Measurements from ENCODE around the gene APBB2.

The APBB2 gene

GRCh38 chr4:41169256-41169800 is 45.0 kb downstream of the APBB2 start:
- no peak for TF ChIP-seq GATA3 (IDR thresholded peaks at IDR 0.05; ENCODE audit: low read depth, low read length)
- TF ChIP-seq GATA2 (IDR thresholded peaks at IDR 0.05; ENCODE audit: low read depth, low read length) = no peak

DNA sequence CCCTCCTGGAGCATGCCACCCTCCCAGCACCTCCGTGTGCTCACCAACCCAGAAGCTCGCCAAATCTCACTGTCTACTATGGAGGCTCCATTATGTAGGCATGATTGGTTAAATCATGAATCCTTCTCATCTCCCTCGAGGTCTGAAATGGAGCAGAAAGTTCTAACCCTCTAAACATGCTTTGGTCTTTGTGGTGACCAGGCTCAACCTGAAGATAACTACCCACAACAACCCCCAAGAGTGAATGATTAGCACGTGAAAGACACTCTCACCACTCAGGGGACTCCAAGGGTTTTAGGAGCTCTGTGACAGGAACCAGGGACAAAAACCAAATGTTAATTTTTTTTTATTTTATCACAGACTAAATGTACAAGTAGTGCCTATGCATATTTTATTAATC is 47.2 kb downstream of the APBB2 start:
- TF ChIP-seq GATA3 (IDR thresholded peaks at IDR 0.05; ENCODE audit: low read depth, low read length) (no peak), GATA2 (IDR thresholded peaks at IDR 0.05; ENCODE audit: low read depth, low read length) (no peak)

- no peak for TF ChIP-seq GATA3 (IDR thresholded peaks at IDR 0.05; ENCODE audit: low read depth, low read length)
- no peak for TF ChIP-seq GATA2 (IDR thresholded peaks at IDR 0.05; ENCODE audit: low read depth, low read length)
Observed at GRCh38 chr4:41164405-41164804, 49.9 kb downstream of the APBB2 start.

DNA sequence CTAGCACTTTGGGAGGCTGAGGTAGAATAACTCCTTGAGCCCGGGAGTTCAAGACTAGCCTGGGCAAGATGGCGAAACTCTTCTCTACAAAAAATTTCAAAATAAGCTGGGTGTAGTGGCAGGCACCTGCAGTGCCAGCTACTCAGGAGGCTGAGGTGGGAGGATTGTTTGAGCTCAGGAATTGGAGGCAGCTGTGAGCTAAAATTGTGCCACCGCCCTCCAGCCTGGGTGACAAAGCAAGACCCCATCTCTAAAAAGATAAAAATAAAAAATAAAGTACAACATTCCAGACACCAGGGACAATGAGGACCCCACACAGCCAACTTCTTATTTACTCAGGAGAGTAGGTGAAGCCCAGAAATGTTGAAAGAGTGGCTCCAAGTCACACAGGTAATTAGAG is 53.0 kb downstream of the APBB2 start:
- no peak for TF ChIP-seq GATA3 (IDR thresholded peaks at IDR 0.05; ENCODE audit: low read depth, low read length)
- TF ChIP-seq GATA2 (IDR thresholded peaks at IDR 0.05; ENCODE audit: low read depth, low read length) = no peak

GRCh38 chr4:41160856-41161255 is 53.5 kb downstream of the APBB2 start:
- TF ChIP-seq GATA2 (IDR thresholded peaks at IDR 0.05; ENCODE audit: low read depth, low read length) (no peak), GATA3 (IDR thresholded peaks at IDR 0.05; ENCODE audit: low read depth, low read length) (no peak)

DNA sequence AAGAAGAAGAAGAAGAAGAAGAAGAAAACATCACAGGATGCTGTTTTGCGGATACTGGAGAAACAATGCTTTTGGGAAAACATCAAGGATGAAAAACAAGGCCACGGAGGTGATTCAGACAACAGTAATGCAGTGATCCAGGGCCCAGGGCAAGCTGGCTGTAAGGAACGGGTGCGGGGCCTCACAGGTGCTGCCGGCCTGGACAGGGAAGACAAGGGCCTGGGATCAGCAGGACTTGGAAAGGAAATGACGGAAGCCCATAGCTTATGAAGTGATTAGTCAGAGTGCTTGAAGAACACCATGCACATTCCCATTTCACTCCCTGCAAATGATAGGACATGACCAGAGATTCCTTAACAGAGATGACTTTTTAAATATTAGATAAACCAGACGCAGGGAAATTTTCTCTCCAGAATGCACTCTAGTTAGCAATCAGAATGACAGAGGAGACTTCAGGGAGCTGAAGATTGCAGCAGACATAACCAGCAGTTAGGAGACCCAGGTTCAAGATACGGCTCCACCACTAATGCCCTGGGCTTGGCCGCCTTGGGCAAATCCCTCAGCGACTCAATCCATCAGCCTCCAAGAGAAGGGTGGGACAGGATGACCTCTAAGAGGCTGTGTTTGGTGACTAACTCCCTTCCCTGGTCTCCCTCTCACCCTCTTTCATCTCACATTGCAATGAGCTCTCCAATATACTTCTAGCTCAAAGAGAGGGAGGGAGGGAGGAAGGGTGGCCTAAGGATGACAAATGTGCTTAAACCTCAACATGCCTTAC is 54.1 kb downstream of the APBB2 start:
- TF ChIP-seq GATA3 (IDR thresholded peaks at IDR 0.05; ENCODE audit: low read depth, low read length) = no peak
- no peak for TF ChIP-seq GATA2 (IDR thresholded peaks at IDR 0.05; ENCODE audit: low read depth, low read length)

- TF ChIP-seq GATA3 (IDR thresholded peaks at IDR 0.05; ENCODE audit: low read depth, low read length) (no peak), GATA2 (IDR thresholded peaks at IDR 0.05; ENCODE audit: low read depth, low read length) (no peak)
Observed at GRCh38 chr4:41158756-41159155, 55.6 kb downstream of the APBB2 start.

DNA sequence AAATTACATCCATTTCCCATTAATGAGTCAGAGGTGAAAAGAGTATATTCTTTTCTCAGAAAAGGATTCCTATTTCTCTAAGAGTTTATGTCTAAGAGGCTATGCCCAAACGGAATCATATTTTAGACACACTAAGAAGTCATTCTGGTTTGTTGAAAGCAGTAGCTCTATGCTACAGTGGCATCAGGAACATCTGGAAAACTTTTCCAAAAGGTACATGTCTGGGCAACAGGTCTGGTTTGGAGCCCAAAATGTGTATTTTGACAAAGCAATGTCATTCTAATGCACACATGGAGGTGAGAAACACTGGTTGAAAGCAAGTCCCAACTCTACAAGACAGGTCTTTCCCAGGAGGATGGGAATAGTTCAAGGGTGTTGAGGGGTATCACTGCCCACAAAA is 56.1 kb downstream of the APBB2 start:
- TF ChIP-seq GATA2 (IDR thresholded peaks at IDR 0.05; ENCODE audit: low read depth, low read length) (no peak), GATA3 (IDR thresholded peaks at IDR 0.05; ENCODE audit: low read depth, low read length) (no peak)

DNA sequence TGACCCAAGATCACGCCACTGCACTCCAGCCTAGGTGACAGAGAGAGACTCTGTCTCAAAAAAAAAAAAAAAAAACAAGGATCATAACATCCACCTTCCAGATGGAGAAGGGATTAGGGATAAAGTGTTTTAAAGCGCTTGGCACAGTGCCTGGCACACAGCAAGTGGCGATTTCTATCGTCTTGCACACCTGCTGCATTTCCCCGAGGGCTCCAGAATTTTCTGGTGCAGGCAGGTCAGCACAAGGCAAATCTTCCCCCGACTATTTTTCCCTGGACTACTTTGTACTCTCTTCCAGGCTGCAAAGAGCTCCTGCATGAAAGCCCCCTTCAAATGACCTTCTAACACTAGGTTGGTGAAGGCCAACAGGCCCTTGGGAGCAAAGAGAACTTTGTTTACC is 57.3 kb downstream of the APBB2 start:
- TF ChIP-seq GATA2 (IDR thresholded peaks at IDR 0.05; ENCODE audit: low read depth, low read length) = no peak
- no peak for TF ChIP-seq GATA3 (IDR thresholded peaks at IDR 0.05; ENCODE audit: low read depth, low read length)

GRCh38 chr4:41156574-41156973 is 57.8 kb downstream of the APBB2 start:
- no peak for TF ChIP-seq GATA2 (IDR thresholded peaks at IDR 0.05; ENCODE audit: low read depth, low read length)
- TF ChIP-seq GATA3 (IDR thresholded peaks at IDR 0.05; ENCODE audit: low read depth, low read length) = no peak

GRCh38 chr4:41155194-41155830 is 59.0 kb downstream of the APBB2 start:
- no peak for TF ChIP-seq GATA2 (IDR thresholded peaks at IDR 0.05; ENCODE audit: low read depth, low read length)
- TF ChIP-seq GATA3 (IDR thresholded peaks at IDR 0.05; ENCODE audit: low read depth, low read length) = no peak

DNA sequence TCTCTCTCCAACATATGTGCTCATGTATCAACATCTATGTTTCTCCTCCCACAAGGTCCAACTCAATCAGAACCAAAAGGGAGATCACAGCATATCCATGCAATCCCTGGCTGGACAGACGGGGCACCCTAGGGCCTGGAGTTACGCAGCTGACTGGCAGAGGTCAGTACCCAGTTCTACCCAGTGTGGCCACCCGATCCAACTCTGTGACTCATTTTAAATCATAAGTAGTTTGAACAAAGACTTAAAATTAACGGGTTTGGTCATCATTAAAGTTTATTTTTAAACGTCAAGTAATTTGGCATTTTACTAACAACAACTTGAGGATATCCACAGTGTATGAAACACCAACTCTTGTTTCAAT is 59.5 kb downstream of the APBB2 start:
- TF ChIP-seq GATA3 (IDR thresholded peaks at IDR 0.05; ENCODE audit: low read depth, low read length) (no peak), GATA2 (IDR thresholded peaks at IDR 0.05; ENCODE audit: low read depth, low read length) (no peak)

DNA sequence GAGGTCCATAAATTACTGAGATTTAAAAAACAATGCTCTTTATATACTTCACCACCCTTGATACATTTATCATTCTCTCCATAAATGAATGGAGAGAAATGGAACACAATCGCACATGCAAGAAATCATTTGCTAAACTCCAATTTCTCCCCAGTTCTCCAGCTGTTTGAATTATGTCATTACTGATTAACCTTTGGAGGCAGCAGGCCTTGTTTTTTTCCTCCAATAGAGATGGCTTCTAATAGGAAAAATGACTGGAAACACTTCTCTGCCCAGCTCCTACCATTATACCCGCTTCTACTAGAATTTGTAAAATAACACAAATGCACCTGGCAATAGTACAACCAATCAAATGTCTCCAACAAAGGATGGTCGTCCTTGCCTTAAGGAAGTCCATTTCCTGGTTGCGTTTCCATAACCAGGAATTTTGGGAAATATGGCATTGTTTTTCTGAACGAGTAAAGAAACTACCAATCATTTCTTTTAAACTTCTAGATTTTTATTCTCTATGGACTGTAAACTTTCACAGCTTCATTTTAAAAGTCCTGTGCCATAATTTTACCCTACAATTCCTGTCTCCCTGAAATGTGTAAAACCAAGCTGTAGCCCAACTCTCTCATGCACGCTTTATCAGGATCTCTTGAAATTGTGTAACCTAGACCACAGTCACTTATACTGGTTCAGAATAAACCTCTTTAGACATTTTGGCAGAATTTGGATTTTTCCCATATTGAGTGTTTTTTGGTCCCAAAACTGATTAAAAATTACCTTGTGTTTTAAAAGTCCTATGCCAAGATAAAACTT is 60.1 kb downstream of the APBB2 start:
- TF ChIP-seq GATA2 (IDR thresholded peaks at IDR 0.05; ENCODE audit: low read depth, low read length) (no peak), GATA3 (IDR thresholded peaks at IDR 0.05; ENCODE audit: low read depth, low read length) (no peak)

- TF ChIP-seq GATA2 (IDR thresholded peaks at IDR 0.05; ENCODE audit: low read depth, low read length) = no peak
- no peak for TF ChIP-seq GATA3 (IDR thresholded peaks at IDR 0.05; ENCODE audit: low read depth, low read length)
Observed at GRCh38 chr4:41150401-41150800, 63.9 kb downstream of the APBB2 start.
